GM12873 (cell line): Measurements from ENCODE around the gene SYT13.

ENCODE experiments used
- CTCF ChIP-seq: IDR thresholded peaks from 2 replicates; pipeline ENCODE4 v1.5.1; 2012; ENCODE audit warnings: low read depth, mild to moderate bottlenecking, moderate library complexity, low read length, control low read depth; ENCODE audit not compliant: insufficient read depth; ENCODE audit errors: missing control alignments

Gene SYT13

DNA sequence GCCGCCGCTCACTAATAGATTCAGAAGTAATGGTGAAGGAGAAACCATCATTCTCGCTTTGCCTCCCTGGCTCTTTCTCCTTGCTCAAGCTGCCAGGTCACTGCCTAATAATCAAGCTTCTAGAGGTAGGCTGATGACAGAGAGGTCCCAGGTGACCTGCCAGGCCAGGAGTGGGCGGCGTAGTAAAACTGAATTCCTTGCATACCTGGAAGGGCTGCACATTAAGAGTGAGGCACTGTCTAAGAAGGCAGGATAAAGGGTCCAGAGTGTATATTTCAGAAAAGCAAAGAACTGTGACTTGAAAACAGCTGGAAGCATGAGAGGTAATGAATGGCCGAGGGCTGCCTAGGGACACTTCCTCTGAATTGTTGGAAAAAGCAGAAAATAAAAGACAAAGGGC, 4.1 kb downstream of the SYT13 start:
- TF ChIP-seq CTCF: no peak

DNA sequence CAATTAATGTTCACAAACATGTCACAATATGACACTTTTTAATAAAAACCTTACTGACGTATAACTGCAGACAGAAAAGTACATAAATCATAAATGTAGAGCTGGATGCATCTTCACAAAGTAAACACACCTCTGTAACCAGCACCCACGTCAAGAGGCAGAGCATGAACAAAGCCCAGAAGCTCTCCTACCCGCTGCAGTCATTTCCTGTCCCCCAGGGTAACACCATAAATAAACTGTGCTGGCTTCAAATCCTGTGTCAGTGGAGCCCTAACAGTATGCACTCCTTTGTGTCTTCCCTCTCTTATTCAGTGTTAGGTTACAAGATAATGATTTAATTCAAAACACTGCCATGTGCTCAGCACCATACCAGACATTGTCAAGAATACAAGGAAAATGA, 5.7 kb downstream of the SYT13 start:
- no peak for TF ChIP-seq CTCF

GRCh38 chr11:45279645-45280044, 6.5 kb downstream of the SYT13 start:
- TF ChIP-seq CTCF: no peak

GRCh38 chr11:45278714-45279113, 7.4 kb downstream of the SYT13 start:
- no peak for TF ChIP-seq CTCF

DNA sequence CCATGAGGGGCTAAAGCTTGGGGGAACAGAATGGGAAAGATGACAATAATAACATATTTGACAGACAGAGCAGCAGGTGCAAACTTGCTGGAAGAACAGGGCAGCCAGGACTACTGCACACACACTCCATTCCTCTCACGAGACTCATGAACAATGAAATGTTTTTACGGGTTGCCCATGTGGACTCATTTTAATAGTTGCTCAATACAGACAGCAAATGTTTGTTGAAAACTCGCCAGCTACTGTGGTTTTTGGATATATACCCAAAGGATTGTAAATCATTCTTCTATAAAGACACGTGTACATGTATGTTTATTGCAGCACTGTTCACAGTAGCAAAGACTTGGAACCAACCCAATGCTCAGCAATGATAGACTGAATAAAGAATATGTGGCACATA, 10.3 kb downstream of the SYT13 start:
- TF ChIP-seq CTCF: no peak

DNA sequence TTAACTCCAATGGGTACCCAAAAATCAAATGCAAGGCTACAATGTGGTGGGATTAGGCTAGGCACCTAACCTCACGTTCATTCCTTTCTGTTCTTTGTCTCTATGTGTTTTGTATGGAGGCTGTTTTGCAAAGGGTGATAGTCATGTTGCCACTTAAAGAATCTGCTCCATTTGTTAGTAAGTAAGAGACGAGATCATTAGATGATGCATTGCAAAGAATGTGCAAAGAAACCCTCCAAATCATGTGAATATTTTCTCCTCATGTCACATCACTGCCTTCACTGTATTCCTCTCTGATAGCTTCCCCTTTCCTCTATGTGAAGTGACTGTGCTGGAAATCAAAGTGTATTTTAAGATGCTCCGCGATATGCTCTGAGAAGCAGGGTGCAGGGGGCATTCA, 11.9 kb downstream of the SYT13 start:
- TF ChIP-seq CTCF: no peak

- no peak for TF ChIP-seq CTCF
Observed at GRCh38 chr11:45273509-45273908, 12.6 kb downstream of the SYT13 start.

DNA sequence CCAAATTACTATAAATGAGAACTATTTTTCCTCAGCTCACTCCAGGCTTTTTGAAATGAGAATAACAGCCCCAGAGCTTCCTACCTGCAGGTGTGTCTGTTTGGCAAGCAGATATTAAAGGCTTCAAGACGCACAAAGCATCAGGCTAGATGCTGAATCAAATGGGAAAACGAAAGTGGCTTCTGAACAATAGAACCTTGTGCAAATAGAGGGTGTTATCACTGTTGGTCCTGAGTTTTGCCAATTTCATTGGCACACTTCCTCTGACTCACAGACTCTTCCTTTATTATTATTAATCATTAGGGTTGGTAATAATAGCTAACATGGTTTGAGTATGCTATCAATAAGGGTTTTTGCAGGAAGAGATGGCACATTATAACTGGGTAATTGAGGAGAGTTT, 13.4 kb downstream of the SYT13 start:
- TF ChIP-seq CTCF: no peak
